WTC11 (cell line): ENCODE results near the gene SVEP1.

Source experiments
- ATF3 ChIP-seq: sonication (generic); formaldehyde crosslinking; conservative IDR thresholded peaks from 2 replicates; pipeline ENCODE4 v1.8.1; 2022; ENCODE audit warnings: mild to moderate bottlenecking, missing genetic modification reagents
- CBFB ChIP-seq: sonication (generic); formaldehyde crosslinking; IDR thresholded peaks from 2 replicates; pipeline ENCODE4 v1.8.1; 2022; ENCODE audit warnings: mild to moderate bottlenecking, low read depth, missing genetic modification reagents
- E2F1 ChIP-seq: sonication (generic); formaldehyde crosslinking; IDR thresholded peaks from 2 replicates; pipeline ENCODE4 v1.8.0; 2022; ENCODE audit warnings: mild to moderate bottlenecking, missing genetic modification reagents
- RELA ChIP-seq: sonication (generic); formaldehyde crosslinking; IDR thresholded peaks from 2 replicates; pipeline ENCODE4 v1.8.1; 2022; ENCODE audit warnings: missing genetic modification reagents, mild to moderate bottlenecking, borderline replicate concordance
- TEAD1 ChIP-seq: sonication (generic); formaldehyde crosslinking; IDR thresholded peaks from 2 replicates; pipeline ENCODE4 v1.8.0; 2022; ENCODE audit warnings: mild to moderate bottlenecking, missing genetic modification reagents
- TEAD4 ChIP-seq: sonication (generic); formaldehyde crosslinking; IDR thresholded peaks from 2 replicates; pipeline ENCODE4 v1.8.0; 2022; ENCODE audit warnings: mild to moderate bottlenecking, missing genetic modification reagents
- ZNF232 ChIP-seq: sonication (generic); formaldehyde crosslinking; IDR thresholded peaks from 2 replicates; pipeline ENCODE4 v1.8.0; 2022; ENCODE audit warnings: mild to moderate bottlenecking, missing genetic modification reagents
- TF ChIP-seq, protein P1 (sequence below): fragments of 200-600 bp; IDR thresholded peaks from 2 replicates; pipeline ENCODE4 v1.8.0; 2022; ENCODE audit warnings: antibody characterized with exemption
- TF ChIP-seq, protein P2 (sequence below): sonication (generic); formaldehyde crosslinking; IDR thresholded peaks from 2 replicates; pipeline ENCODE4 v1.8.1; 2022; ENCODE audit warnings: low read depth, missing genetic modification reagents, borderline replicate concordance

DNA sequence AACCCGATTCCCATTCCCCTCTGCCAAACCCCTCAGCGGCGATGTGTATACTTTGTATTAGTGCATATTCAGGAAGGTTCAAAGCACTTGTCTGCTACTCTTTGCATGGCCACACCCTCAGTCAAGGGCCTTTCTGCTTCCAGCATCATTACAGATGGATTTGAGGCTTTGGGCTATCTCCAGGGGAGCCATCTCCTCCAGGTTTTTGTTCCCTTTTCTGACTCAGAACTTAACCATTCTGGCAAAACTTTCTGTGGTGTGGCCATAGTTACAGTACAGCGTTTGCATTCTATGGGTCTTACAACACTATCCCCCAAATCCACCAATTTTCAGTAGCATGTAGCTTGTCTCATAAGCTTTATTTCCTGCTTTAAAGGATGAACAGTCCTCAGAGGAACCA, 36.0 kb upstream of the SVEP1 start:
- TF ChIP-seq, protein P1, sequence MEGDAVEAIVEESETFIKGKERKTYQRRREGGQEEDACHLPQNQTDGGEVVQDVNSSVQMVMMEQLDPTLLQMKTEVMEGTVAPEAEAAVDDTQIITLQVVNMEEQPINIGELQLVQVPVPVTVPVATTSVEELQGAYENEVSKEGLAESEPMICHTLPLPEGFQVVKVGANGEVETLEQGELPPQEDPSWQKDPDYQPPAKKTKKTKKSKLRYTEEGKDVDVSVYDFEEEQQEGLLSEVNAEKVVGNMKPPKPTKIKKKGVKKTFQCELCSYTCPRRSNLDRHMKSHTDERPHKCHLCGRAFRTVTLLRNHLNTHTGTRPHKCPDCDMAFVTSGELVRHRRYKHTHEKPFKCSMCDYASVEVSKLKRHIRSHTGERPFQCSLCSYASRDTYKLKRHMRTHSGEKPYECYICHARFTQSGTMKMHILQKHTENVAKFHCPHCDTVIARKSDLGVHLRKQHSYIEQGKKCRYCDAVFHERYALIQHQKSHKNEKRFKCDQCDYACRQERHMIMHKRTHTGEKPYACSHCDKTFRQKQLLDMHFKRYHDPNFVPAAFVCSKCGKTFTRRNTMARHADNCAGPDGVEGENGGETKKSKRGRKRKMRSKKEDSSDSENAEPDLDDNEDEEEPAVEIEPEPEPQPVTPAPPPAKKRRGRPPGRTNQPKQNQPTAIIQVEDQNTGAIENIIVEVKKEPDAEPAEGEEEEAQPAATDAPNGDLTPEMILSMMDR: no peak
- TF ChIP-seq E2F1 (no peak), CBFB (CRISPR knock-in tag) (no peak), RELA (no peak), ATF3 (CRISPR knock-in tag) (no peak), ZNF232 (CRISPR knock-in tag) (no peak), TEAD4 (CRISPR knock-in tag) (no peak), TEAD1 (CRISPR knock-in tag) (no peak)
- TF ChIP-seq, protein P2, sequence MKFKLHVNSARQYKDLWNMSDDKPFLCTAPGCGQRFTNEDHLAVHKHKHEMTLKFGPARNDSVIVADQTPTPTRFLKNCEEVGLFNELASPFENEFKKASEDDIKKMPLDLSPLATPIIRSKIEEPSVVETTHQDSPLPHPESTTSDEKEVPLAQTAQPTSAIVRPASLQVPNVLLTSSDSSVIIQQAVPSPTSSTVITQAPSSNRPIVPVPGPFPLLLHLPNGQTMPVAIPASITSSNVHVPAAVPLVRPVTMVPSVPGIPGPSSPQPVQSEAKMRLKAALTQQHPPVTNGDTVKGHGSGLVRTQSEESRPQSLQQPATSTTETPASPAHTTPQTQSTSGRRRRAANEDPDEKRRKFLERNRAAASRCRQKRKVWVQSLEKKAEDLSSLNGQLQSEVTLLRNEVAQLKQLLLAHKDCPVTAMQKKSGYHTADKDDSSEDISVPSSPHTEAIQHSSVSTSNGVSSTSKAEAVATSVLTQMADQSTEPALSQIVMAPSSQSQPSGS (CRISPR knock-in tag): no peak
